22Rv1 (cell line): ENCODE results near the gene UBE2K.
"Not testable (repeated sequence)": the region's sequence is repeated elsewhere in the genome, so short reads cannot be mapped to it uniquely, and the experiment has no call there.

Experiments
- H3K27ac ChIP-seq: fragments of 450-650 bp; 2 replicates; pipeline ENCODE4 v1.5.1; 2017
- CTCF ChIP-seq: fragments of 450-650 bp; IDR thresholded peaks from 2 replicates; pipeline ENCODE4 v1.5.1; 2017; ENCODE audit warnings: mild to moderate bottlenecking
- ZFX ChIP-seq: fragments of 450-650 bp; IDR thresholded peaks from 2 replicates; pipeline ENCODE4 v1.6.1; 2017; ENCODE audit warnings: antibody characterized with exemption, borderline replicate concordance

Gene UBE2K

GRCh38 chr4:39712819-39713607, 15.1 kb downstream of the UBE2K start:
- no peak overlapping the region for H3K27ac ChIP-seq
- TF ChIP-seq CTCF, result no peak

DNA sequence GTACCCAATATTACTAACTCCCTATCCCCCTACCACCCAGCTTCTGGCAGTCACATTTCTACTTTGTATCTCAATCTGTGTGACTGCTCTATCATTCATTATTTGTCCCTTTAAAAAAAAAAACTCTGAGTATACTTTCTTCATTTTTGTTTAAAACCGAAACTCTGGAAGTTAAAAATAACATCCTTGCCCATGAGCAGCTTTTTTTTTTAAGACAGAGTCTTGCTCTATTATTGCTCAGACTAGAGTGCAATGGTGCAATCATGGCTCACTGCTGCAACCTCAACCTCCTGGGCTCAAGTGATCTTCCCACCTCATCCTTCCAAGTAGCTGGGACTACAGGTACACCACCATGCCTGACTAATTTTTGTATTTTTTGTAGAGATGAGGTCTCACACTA, 15.8 kb downstream of the UBE2K start:
- no peak overlapping the region for H3K27ac ChIP-seq
- no peak for TF ChIP-seq ZFX
- TF ChIP-seq CTCF, result no peak

DNA sequence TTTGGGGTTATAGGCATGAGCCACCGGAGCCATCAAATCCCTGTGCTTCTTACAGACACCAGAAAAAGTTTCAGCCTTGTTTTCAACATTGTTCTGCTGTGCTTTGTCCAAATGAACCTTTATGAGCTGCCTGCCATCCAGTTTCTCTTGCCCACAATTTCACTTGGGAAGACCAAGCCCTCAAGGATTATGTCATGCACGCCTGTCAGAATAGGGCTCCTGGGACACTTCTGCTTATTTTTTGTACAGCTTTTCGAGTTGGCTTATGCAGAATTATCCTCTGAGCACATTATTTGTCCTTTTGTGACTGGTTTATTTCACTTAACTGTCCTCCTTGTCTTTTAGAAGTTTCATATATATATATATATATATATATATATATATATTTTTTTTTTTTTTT, 16.2 kb downstream of the UBE2K start:
- H3K27ac ChIP-seq, result no peak overlapping the region
- TF ChIP-seq ZFX, result no peak
- TF ChIP-seq CTCF, result no peak

- H3K27ac ChIP-seq, result no peak overlapping the region
- no peak for TF ChIP-seq ZFX
- TF ChIP-seq CTCF, result no peak
Measured at GRCh38 chr4:39715788-39716187, 17.9 kb downstream of the UBE2K start.

DNA sequence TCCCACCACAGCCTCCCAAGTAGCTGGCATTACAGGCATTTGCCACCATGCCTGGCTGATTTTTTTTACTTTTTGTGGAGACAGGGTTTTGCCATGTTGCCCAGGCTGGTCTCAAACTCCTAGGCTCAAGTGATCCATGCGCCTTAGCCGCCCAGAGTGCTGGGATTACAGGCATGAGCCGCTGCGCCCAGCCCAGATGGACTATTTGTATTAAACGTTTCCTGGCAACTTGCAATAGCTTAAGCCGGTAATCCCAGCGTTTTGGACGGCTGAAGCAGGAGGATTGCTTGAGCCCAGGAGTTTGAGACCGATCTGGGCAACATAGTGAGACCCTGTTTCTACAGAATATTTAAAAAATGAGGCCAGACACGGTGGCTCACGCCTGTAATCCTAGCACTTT, 18.4 kb downstream of the UBE2K start:
- no peak for TF ChIP-seq CTCF
- H3K27ac ChIP-seq, result no peak overlapping the region

- not testable (repeated sequence) for H3K27ac ChIP-seq
Measured at GRCh38 chr4:39717743-39718142, 19.8 kb downstream of the UBE2K start.

GRCh38 chr4:39718366-39719323, 20.7 kb downstream of the UBE2K start:
- TF ChIP-seq CTCF, result no peak
- no peak for TF ChIP-seq ZFX
- no peak overlapping the region for H3K27ac ChIP-seq
